Mammary epithelial cell (primary cell): ENCODE measurements around the gene YPEL2.

ENCODE experiments used
- CTCF ChIP-seq, 2 donors: IDR thresholded peaks in 1 of 2; conservative IDR thresholded peaks in 1 of 2; 2 replicates each; pipeline ENCODE4 v1.5.1; 2011 to 2012; ENCODE audit warnings: inconsistent platforms in 2 of 2, low read length in 2 of 2, mild to moderate bottlenecking in 2 of 2, control low read depth in 1 of 2, low read depth in 1 of 2; ENCODE audit not compliant: insufficient read depth in 1 of 2; ENCODE audit errors: extremely low read depth in 1 of 2
- EZH2 ChIP-seq: IDR thresholded peaks from 2 replicates; pipeline ENCODE4 v1.6.1; 2012; ENCODE audit warnings: low read length, inconsistent platforms, borderline replicate concordance

GRCh38 chr17:59426031-59426430 lies 94.6 kb downstream of the YPEL2 start:
- TF ChIP-seq CTCF (conservative IDR thresholded peaks at IDR 0.05 in 1 of 2, IDR thresholded peaks at IDR 0.05 in 1 of 2; ENCODE audit: extremely low read depth in 1 of 2, insufficient read depth in 1 of 2, low read depth in 1 of 2, low read length in 2 of 2) (no peak), EZH2 (no peak)
